ENCODE data around the gene IDI1.

DNA sequence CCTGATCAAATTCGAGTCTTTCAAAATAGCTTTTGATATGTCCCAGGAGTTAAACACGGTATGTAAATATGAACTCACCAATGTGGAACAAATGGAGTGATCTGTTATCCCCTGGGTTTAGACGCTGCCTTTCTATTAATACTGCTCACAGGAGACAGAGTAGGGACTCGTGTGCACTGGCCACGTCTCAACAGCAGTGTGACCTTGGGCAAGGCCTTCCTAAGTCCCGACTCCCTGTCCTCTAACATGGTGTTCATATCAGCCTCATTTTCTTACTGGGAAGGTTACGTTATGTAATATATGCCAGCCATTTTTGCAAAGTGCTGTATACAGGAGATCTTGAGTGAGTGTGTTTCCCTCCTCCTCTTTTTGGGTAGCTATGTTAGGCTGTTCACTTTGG lies 9.1 kb upstream of the IDI1 start:
- no peak for TF ChIP-seq POLR2AphosphoS5 (IDR thresholded peaks at IDR 0.05; ENCODE audit: low read depth, low read length)
- no peak for TF ChIP-seq TAF1 (IDR thresholded peaks at IDR 0.05; ENCODE audit: borderline replicate concordance, low read depth, low read length)
